ELF-1 (cell line): ENCODE results near the gene HAPLN3.

Experiments used
- DNase-seq: peaks from one replicate; pipeline ENCODE4 v3.0.0-alpha.2; 2016; ENCODE audit warnings: low read depth, low spot score

HAPLN3 gene

DNA sequence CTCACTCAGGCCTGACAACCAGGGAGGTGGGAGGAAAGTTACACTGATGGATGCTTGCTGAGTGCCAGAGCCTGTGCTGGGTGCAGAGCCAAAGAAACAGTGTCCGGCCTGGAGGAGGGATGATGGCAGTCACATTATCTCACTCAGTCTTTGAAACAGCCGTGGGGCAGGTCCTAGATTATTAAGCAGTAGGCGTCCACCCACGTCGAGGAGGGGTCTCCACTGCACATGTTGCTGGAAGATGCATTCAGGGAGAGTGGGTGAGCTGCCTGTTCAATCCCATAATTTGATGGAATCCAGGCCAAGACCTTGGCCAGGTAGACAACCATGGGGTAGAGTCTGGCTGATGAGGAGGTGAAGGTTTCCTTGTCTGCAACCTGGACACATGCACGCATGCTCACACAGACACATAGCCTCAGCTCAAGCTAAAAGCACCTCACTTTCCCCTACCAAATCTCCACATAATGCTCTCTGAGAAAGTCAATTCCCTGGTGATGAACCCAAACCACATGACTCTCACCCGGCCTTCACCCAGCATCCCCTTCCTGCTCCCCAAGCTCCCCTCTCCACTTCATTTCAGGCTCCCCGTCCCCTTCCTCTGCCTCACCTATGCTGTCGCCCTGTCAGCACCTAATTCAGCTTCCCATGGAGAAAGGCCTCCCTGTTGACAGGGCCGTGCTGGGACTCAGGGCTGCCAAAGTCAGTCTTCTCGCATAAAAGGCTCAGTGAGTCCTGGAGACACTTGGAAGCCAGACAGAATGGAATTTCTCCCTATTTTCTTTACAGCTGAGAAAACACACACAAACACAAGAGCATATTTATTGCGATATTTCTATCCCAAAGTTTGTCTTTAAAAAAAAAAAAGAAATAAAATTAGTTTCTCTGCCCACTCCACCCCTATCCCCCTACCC, 62.3 kb downstream of the HAPLN3 start:
- no peak for DNase-seq

DNA sequence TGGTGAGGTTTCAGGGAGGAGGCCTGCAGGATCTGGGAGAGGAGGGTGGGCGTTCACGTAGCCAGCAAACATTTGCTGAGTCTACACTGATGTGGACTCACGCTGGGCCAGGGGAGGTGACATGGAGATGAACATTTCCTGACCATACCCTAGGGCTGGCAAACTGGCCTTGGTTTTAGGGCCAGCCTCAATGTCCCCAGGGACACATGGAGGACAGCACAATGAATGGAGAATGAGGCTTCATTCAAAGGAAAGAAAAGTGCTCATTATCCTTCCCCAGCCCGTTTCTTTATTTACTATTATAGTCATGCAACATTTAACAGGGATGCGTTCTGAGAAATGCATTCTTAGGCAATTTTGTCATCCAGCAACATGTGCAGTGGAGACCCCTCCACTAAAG, 65.3 kb downstream of the HAPLN3 start:
- no peak for DNase-seq

DNA sequence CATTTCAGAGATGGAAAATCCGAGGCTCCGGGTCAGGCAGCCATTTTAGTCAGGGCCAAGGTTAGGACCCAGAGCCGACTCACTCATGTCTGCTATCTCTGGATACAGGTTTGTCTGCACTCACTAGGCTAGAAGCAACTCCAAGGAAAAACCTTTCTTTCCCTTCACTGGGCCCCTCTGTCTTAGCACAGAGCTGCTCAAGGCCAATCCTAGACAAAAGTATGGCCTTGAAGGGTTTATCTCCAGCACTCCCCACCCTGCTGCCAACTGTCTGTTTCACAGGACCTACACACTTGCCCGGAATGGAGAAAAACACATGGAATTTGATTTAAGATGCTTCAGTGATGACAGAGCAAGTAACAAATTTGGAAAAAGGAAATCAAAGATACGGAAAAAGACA, 66.6 kb downstream of the HAPLN3 start:
- no peak for DNase-seq
